Lower leg skin (tissue), 4 donors: Measurements from ENCODE around the gene GMPR. TPM values are rescaled to one million over a fixed set of nuclear protein-coding genes. Genes with fewer than 3 reads are reported as not detected.

Experiments
- DNase-seq, 2 donors: peaks; one replicate each; pipeline ENCODE4 v3.0.0-alpha.2; 2019; ENCODE audit warnings: low spot score in 2 of 2
- H3K4me3 ChIP-seq: fragments of 200-600 bp; sonication (generic); 2 replicates; pipeline ENCODE4 v1.5.1; 2017; ENCODE audit warnings: mild to moderate bottlenecking, low read depth; ENCODE audit not compliant: poor library complexity, severe bottlenecking
- CTCF ChIP-seq, 3 donors: fragments of 450-650 bp; IDR thresholded peaks; one replicate each; pipeline ENCODE4 v1.5.1; 2016; ENCODE audit warnings: antibody characterized with exemption in 3 of 3, mild to moderate bottlenecking in 3 of 3, moderate library complexity in 2 of 3
- POLR2A ChIP-seq, 2 donors: fragments of 450-650 bp; IDR thresholded peaks; one replicate each; pipeline ENCODE4 v1.6.1; 2016 to 2017; ENCODE audit warnings: antibody characterized with exemption in 2 of 2, mild to moderate bottlenecking in 1 of 2, moderate library complexity in 1 of 2
- WGBS, 2 donors: methylation state at CpG; one replicate each; pipeline ENCODE4 v1.1.5; 2018; 5-methylcytosine and 5-hydroxymethylcytosine counted together
- intact Hi-C: fragments of 100-400 bp; cut with DNase I; formaldehyde crosslinking; loops from one replicate; pipeline ENCODE4 v1.15.0; 2023; ENCODE audit warnings: low total_unique reads
- total RNA-seq, 4 donors: library from RNA; depleted of rRNA; stranded (reverse); fragments of >200 nt; gene quantifications; one replicate each; pipeline ENCODE4 v1.1.0, GENCODE V29; 2016

GMPR gene
- total RNA-seq, 4 donors from 2014 or later = 5.2 to 26.7 (median 10.6) TPM

DNA sequence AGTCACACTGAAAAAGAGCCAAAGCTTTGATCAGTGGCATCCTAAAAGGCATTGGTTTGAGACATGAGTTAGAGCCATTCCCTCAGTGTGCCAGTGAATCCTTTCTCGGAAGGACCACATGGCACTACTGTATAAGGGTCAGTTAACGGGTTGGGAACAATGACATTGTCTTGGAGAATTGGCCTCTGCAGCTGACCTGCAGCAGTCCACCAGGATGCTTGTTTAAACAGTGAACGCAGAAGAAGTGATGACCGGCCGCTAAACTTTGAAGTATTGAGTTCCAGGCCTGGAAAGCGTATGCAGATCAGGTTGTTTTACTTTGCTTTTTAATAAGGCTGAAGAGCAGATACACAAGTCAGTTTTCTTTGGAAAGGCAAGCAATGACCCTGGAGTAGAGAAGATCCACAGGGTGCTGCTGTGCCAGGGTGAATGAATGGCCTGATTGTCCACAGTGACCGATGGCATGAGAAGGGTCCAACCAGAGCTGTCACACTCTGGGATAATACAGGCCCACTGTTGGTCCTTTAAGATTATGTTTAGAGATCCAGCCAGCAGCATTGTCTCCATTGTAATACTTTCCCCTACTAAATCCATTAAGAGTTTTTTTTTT, 57.8 kb downstream of the GMPR start:
- no peak for DNase-seq
- no peak for TF ChIP-seq CTCF (IDR thresholded peaks at IDR 0.05)
- no peak for TF ChIP-seq POLR2A (IDR thresholded peaks at IDR 0.05)
- intact Hi-C loops = no loop called here
- no peak overlapping the region for H3K4me3 ChIP-seq
- WGBS, 2 donors = 87 to 95% methylated on average over 7 of the region's 7 CpGs

DNA sequence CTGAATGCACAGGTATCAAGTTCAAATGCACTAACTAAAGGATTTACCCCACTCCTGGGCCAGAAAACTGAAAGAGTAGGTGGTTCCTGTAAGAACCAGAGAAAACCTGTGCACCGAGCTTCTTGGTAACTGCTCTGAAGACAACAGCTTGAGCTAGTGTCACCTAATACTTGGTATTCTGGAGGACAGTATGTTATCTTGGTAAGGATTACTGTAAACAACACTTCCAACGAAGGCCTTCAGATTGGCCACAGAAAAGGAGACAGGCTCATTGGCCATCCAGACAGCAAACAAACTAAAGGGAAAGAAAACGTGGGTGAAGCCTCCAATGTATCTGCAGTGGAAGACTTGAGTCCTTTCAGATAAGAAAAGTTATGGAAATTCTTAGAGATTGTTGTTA, 61.5 kb downstream of the GMPR start:
- WGBS, 2 donors = 89 to 95% methylated on average over 3 of the region's 3 CpGs
- no peak overlapping the region for H3K4me3 ChIP-seq
- no peak for DNase-seq

DNA sequence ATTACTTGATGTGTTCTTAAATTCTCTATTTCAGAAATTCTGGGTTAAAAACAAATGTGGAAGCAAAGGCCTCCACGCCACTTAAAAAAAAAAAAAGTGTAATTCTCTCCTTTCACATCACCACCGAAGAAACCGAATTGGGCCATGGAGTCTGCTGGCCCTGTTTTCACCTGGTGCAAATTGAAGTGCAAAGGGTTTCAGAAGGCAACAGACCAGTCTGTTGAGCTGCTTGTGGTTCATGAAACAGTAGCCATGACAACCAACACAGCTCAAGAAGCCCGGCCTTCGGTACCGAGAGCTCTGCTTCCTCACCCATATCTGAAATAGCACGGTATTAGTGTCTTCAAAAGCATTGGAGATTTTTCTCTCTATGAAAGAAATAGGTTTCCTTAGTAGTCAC, 63.1 kb downstream of the GMPR start:
- intact Hi-C loops = no loop called here
- no peak for TF ChIP-seq CTCF (IDR thresholded peaks at IDR 0.05)
- no peak for TF ChIP-seq POLR2A (IDR thresholded peaks at IDR 0.05)
- DNase-seq = no peak
- 83 to 89% methylated on average over 7 of the region's 7 CpGs for WGBS, 2 donors
- no peak overlapping the region for H3K4me3 ChIP-seq

More for the DNA sequence above, 61.5 kb downstream of the GMPR start:
- TF ChIP-seq CTCF (IDR thresholded peaks at IDR 0.05) (no peak), POLR2A (IDR thresholded peaks at IDR 0.05) (no peak)
- intact Hi-C loops = no loop called here

- no peak for TF ChIP-seq CTCF (IDR thresholded peaks at IDR 0.05)
- TF ChIP-seq POLR2A (IDR thresholded peaks at IDR 0.05) = no peak
- H3K4me3 ChIP-seq = no peak overlapping the region
- 80 to 84% methylated on average over 27 of the region's 27 CpGs for WGBS, 2 donors
- intact Hi-C loops = no loop called here
- DNase-seq = no peak
Observed at GRCh38 chr6:16302721-16303552, 64.5 kb downstream of the GMPR start.

- intact Hi-C loops = no loop called here
- H3K4me3 ChIP-seq = no peak overlapping the region
- WGBS, 2 donors = 74 to 82% methylated on average over 7 of the region's 7 CpGs
- no peak for DNase-seq
- TF ChIP-seq POLR2A (IDR thresholded peaks at IDR 0.05) = no peak
- no peak for TF ChIP-seq CTCF (IDR thresholded peaks at IDR 0.05)
Observed at GRCh38 chr6:16305246-16305725, 66.9 kb downstream of the GMPR start.
